Stimulated activated CD8-positive, alpha-beta memory T cell treated with anti-CD3 and anti-CD28 coated beads, Interleukin-4, amount 100 ng/mL, for 1 hour (primary cell): ENCODE results near the gene SERPINB12.

ENCODE experiments used
- DNase-seq, 2 donors: peaks; one replicate each; pipeline ENCODE4 v3.0.0-alpha.2; 2020; ENCODE audit warnings: low read depth in 2 of 2, low spot score in 1 of 2

The SERPINB12 gene

GRCh38 chr18:63592471-63592870 lies 50.3 kb downstream of the SERPINB12 start:
- DNase-seq = no peak

DNA sequence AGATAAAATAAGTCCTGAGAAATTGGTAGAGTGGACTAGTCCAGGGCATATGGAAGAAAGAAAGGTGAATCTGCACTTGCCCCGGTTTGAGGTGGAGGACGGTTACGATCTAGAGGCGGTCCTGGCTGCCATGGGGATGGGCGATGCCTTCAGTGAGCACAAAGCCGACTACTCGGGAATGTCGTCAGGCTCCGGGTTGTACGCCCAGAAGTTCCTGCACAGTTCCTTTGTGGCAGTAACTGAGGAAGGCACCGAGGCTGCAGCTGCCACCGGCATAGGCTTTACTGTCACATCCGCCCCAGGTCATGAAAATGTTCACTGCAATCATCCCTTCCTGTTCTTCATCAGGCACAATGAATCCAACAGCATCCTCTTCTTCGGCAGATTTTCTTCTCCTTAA lies 54.8 kb downstream of the SERPINB12 start:
- no peak for DNase-seq

- no peak for DNase-seq
Observed at GRCh38 chr18:63603355-63603754, 61.2 kb downstream of the SERPINB12 start.

DNA sequence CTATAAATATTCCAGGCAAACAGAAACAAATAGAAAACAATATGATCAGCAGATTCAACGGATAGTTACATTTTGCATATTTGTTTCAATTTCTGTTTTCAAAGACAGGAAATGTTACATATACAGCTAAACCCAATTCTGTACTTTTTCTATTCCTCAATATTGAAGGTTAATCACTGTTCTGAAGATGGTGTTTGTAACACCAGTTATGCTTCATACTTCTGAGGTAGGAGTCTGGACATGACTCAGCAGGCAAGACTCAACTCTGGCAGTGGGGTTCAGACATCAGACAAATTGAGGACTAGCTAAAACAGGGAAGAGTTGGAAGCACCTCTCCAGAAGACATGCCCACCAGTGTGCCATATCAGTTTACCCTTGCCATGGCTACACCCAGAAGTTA lies 61.6 kb downstream of the SERPINB12 start:
- no peak for DNase-seq

- DNase-seq = no peak
Observed at GRCh38 chr18:63604791-63605567, 62.8 kb downstream of the SERPINB12 start.

DNA sequence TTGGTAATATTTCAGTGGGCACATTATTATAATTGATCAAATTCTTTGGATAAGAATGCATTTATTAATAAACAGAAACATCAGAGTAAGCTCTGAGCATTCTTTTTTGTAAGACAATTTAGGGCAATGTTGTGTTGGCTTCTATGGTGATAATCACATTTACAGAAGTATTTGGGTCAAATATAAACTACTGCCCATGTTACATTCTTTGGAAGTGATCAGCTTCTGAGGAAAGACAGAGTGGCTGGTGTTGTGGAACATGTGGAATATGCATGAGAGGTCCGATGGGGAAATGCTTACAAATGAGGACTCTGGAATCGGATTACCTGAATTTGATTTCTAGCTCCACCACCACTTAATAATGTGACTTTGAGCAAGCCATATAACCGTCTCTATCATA lies 64.4 kb downstream of the SERPINB12 start:
- DNase-seq = no peak

DNA sequence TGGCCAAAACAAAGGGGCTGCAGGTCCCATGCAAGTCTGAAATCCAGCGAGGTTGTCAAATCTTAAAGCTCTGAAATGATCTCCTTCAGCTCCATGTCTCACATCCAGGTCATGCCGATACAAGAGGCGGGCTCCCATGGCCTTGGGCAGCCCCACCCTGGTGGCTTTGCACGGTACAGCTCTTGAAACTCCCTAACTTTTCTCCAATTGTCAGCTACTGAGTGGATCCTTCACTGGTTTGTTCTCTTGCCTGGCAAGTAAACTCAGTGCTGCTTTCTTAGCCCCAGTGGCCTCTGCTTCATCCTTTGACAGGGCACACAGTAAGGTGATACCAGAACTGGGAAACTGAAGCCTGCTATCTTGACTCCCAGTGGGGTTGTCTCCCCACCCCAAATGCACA lies 71.3 kb downstream of the SERPINB12 start:
- no peak for DNase-seq

DNA sequence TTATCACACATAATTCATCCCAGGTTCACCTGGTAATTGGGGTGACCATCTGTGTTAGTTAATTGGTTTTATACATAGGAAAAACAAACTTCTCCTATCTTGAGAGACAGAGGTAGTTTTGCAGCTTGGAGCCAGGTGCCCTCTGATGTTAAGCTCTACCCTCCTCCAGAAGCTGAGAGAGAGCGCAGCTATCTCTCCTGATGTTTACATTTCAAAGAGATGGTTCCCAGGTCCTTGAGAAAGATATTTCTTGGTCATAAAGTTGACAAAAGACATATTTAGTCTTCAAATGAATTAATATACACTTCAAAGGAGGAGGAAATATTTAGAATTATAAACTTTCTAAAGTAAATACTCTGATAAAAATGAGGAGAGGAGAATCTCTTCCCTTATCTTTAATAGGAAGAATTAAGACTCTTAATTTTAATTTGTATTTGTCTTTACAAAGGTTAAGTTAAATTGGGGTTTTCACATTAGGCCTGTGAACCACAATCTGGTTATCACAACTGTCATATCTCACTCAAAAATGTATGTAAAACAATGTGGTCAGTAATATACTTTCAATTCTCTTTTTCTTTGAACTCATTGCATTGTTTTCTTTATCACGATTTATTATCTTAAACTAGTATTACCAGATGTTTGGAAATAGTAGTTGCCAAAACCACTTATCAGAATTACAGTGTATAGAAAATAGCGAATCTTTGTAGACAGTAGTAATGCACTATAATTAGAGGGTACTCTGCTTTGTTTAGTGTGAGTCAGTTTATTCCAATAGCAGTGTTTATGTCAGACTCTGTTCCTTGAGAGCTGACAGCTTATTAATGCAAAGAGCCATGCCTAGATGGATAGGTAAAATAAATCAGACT lies 75.1 kb downstream of the SERPINB12 start:
- no peak for DNase-seq

GRCh38 chr18:63617915-63618234 lies 75.7 kb downstream of the SERPINB12 start:
- DNase-seq = no peak
